IPS-15b (cell line): ENCODE data around the gene ZNF346.
"Not testable (repeated sequence)": the region's sequence is repeated elsewhere in the genome, so short reads cannot be mapped to it uniquely, and the experiment has no call there.

Experiments used
- H3K27me3 ChIP-seq: one replicate; pipeline ENCODE4 v1.6.1; 2013; ENCODE audit warnings: low read length; ENCODE audit not compliant: control insufficient read depth, insufficient read depth
- H3K36me3 ChIP-seq: one replicate; pipeline ENCODE4 v1.6.1; 2013; ENCODE audit warnings: low read length; ENCODE audit not compliant: control insufficient read depth, insufficient read depth
- H3K4me1 ChIP-seq: one replicate; pipeline ENCODE4 v1.6.1; 2013; ENCODE audit warnings: mild to moderate bottlenecking, low read length; ENCODE audit not compliant: control insufficient read depth, insufficient read depth
- H3K4me3 ChIP-seq: one replicate; pipeline ENCODE4 v1.5.1; 2013; ENCODE audit warnings: low read depth, low read length
- H3K9ac ChIP-seq: one replicate; pipeline ENCODE4 v1.6.1; 2013; ENCODE audit warnings: low read depth, mild to moderate bottlenecking, low read length
- H3K9me3 ChIP-seq: one replicate; pipeline ENCODE4 v1.6.1; 2013; ENCODE audit warnings: mild to moderate bottlenecking, low read length; ENCODE audit not compliant: control insufficient read depth, insufficient read depth

Gene ZNF346

DNA sequence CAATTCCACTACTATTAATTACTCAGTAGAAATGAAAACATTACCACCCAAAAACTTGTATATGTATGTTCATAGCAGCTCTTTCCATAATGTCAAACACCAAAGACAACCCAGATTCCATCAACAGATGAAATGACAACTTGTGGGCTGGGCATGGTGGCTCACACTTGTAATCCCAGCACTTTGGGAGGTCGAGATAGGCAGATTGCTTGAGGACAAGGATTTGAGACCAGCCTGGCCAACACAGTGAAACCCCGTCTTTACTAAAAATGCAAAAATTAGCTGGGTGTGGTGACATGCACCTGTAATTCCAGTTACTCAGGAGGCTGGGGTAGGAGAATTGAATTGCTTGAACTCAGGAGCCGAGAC lies 27.4 kb upstream of the ZNF346 start:
- no peaks in the 10 kb centered on the region for H3K36me3 ChIP-seq
- no peaks in the 10 kb centered on the region for H3K9me3 ChIP-seq
- no peak overlapping the region for H3K9ac ChIP-seq
- no peak overlapping the region for H3K4me3 ChIP-seq
- no peaks in the 10 kb centered on the region for H3K4me1 ChIP-seq
- H3K27me3 ChIP-seq, result no peaks in the 10 kb centered on the region

DNA sequence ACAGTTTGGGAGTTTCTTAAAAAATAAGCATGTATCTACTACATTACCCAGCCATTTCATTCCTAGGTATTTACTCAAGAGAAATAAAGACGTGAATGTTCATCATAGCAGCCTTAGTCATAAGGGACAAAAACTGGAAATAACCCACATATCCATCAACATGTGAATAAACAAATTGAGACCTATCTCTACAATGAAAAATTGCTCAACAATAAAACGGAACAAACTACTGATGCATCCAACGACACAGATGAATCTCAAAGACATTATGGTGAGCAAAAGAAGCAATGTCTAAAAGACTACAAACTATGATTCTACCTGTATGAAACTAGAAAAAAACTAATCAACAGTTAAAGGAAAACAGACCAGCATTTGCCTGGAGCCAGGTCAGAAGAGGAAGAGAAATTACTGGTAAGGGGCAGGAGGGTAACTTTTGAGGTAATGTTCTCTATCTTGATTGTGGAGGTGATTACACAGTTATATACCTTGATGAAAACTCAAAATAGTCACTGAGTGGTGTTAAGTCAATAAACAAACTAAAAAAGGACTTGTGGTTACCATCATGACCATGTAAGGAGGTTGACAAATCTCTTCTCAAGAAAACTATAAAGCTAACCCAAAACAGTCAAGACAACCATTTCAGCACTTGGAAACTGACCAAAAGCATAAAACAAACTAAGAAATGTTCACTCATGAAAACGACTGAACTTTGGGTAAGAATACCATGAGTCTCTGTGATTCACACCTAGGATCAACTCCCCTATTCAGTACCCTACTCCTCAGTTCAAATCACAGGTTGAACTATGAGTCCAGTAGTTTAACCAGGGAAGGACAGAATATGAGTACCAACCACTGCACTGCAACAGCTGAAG lies 26.4 kb upstream of the ZNF346 start:
- H3K4me3 ChIP-seq, result no peak overlapping the region
- H3K9me3 ChIP-seq, result no peaks in the 10 kb centered on the region
- no peaks in the 10 kb centered on the region for H3K4me1 ChIP-seq
- no peak overlapping the region for H3K9ac ChIP-seq
- H3K27me3 ChIP-seq, result no peaks in the 10 kb centered on the region
- no peaks in the 10 kb centered on the region for H3K36me3 ChIP-seq

DNA sequence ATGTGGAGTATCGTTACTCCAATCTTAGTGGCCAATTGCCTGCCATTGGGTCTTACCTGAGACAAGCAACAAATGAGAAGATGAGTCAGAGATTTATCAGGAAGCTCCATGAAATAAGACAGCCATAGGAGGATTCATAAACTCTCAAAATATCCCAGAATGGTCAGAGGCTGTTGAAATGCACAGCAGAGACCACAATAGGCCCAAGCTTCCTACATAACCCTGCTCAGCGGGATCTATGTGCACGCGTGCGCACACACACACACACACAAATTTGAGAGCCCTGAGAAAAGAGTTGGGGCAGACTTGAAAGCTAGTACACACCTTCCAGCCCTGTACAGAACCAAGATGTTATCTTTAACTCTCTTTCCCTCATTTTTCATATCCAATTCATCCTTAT lies 25.7 kb upstream of the ZNF346 start:
- Histone ChIP-seq H3K36me3 (no peaks in the 10 kb centered on the region), H3K27me3 (no peaks in the 10 kb centered on the region), H3K4me1 (no peaks in the 10 kb centered on the region), H3K9ac (no peak overlapping the region), H3K9me3 (no peaks in the 10 kb centered on the region), H3K4me3 (no peak overlapping the region)

DNA sequence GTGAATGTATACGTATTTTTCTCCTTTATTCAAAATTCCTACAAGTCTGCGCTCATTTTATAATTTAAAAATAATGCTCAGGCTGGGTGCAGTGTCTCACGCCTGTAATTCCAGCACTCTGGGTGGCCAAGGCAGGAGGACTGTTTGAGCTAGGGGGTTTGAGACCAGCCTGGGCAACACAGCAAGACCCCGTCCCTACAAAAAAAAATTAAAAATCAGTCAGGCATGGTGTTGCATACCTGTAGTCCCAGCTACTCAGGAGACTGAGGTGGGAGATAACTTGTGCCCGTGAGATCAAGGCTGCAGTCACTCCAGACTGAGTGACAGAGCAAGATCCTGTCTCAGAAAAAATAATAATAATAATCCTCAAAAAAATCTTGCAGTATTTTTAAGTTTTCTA lies 23.7 kb upstream of the ZNF346 start:
- no peaks in the 10 kb centered on the region for H3K9me3 ChIP-seq
- H3K27me3 ChIP-seq, result no peaks in the 10 kb centered on the region
- H3K9ac ChIP-seq, result no peak overlapping the region
- H3K4me1 ChIP-seq, result no peaks in the 10 kb centered on the region
- H3K4me3 ChIP-seq, result no peak overlapping the region
- H3K36me3 ChIP-seq, result no peaks in the 10 kb centered on the region

DNA sequence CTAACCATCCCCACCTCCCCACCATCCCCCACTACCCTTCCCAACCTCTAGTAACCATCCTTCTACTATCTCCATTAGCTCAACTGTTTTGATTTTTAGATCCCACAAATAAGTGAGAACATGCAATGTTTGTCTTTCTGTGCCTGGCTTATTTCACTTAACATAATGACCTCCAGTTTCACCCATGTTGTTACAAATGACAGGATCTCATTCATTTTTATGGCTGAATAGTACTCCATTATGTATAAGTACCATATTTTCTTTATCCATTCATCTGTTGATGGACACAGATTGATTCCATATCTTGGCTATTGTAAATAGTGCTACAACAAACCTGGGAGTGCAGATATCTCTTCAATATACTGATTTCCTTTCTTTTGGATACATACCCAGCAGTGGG lies 23.0 kb upstream of the ZNF346 start:
- H3K27me3 ChIP-seq, H3K4me1 ChIP-seq, H3K9ac ChIP-seq, H3K36me3 ChIP-seq, H3K4me3 ChIP-seq, H3K9me3 ChIP-seq: not testable (repeated sequence)

DNA sequence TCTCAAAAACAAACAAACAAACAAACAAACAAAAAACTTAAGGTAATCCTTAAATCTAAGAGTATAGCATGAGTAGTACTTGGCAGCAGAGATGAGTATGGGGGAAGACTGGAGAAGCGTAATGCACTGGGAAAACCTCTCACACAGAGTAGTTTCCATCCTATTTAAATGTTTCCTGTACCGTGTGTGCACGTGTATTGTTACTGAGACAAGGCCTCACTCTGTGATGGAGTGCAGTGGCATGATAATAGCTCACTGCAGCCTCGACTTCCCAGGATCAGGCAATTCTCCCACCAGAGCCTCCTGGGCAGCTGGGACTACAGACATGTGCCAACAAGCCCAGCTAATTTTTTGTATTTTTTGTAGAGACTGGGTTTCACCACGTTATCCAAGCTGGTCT lies 18.8 kb upstream of the ZNF346 start:
- Histone ChIP-seq H3K36me3 (no peaks in the 10 kb centered on the region), H3K27me3 (no peaks in the 10 kb centered on the region), H3K9me3 (no peaks in the 10 kb centered on the region), H3K4me1 (peaks cover 3% of the 10 kb centered on the region), H3K9ac (no peak overlapping the region), H3K4me3 (no peak overlapping the region)

DNA sequence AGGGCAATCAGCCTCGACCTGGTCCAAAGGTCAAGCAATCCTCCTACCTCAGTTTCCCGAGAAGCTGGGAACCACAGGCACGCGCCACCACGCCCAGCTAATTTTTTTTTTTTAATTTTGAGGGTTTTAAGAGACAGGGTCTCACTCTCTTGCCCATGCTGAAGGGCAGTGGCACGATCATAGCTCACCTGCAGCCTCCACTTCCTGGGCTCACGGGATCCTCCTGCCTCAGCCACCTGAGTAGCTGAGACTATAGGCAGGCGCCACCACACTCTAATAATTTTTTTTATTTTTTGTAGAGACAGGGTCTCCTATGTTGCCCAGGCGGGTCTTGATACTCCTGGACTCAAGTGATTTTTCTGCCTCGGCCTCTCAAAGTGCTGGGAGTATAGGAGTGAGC lies 17.5 kb upstream of the ZNF346 start:
- peak overlapping the region; percentile 45 for H3K4me3 ChIP-seq
- no peaks in the 10 kb centered on the region for H3K36me3 ChIP-seq
- H3K27me3 ChIP-seq, result no peaks in the 10 kb centered on the region
- no peaks in the 10 kb centered on the region for H3K9me3 ChIP-seq
- H3K4me1 ChIP-seq, result peaks cover 3% of the 10 kb centered on the region
- no peak overlapping the region for H3K9ac ChIP-seq

DNA sequence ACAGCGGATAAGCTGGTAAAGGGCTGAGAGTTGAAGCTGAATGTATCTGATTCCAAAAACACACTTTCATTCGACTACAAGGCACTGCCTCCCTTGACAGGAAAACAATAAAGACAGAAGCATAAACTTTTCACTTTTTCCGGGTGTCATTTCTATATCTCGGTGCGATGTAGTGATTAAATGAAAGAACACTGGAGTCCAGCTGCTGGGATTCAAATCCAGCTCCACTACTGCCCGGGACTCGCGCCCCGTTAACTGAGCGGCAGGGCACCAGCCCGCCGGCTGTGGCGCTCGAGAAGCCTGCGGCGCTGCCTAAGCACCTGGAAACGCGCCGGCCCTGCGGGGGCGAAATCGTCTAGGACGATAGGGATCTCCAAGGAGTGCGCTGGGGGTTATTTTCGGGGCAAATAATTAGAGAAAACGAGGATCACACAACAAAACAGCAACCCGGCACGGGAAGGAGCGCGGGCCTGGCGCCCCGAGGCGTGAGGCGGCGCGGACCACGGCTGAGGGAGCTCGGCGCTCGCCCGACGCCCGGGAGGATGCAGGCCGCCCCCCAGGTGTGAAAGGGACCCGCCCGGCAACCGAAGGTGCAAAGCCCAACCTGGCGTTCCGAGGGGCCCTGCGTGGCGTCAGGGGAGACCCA lies 16.8 kb upstream of the ZNF346 start:
- Histone ChIP-seq H3K4me1 (peaks cover 3% of the 10 kb centered on the region), H3K4me3 (peak overlapping the region; percentile 45), H3K9ac (peak overlapping the region; percentile 87), H3K36me3 (no peaks in the 10 kb centered on the region), H3K27me3 (no peaks in the 10 kb centered on the region), H3K9me3 (no peaks in the 10 kb centered on the region)

DNA sequence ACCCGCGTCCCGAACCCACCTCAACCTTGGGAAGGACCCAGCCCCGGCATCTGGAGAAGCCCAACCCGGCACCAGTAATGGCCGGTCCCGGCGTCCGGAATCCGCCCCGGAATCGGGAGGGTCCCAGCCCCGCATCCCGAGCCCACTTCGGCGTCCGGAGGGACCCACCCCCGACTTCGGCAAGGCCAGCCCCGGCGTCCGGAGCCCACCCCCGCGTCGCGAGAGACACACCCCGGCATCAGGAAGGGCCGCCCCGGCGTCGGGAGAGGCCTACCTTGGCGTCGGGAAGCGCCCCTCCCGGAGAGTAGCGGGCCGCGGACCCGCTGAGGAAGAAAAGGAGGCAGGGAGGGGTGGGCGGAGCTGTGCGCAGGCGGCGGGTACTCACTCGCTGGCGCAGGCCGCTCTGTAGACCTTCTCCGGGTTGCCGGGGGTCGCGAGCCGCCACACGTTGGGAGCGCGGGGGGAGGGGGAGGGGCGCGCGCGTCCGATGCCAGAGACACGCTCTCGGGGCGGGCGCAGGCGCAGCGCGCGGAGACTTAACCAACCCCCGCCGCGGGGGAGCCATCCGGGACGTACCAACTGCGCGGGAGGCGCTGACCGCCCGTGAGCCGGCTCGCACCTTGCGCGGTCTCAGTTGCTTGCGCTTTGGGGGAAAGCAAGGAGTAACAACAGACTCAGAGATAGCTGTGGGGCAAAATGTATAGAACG lies 16.1 kb upstream of the ZNF346 start, which contains the start of gene UIMC1:
Gene UIMC1, minus strand, starts transcription at position 515 of the 708 bp plus-strand sequence. CDS start 24,164 bp downstream, outside the sequence.
- H3K36me3 ChIP-seq, result no peaks in the 10 kb centered on the region

DNA sequence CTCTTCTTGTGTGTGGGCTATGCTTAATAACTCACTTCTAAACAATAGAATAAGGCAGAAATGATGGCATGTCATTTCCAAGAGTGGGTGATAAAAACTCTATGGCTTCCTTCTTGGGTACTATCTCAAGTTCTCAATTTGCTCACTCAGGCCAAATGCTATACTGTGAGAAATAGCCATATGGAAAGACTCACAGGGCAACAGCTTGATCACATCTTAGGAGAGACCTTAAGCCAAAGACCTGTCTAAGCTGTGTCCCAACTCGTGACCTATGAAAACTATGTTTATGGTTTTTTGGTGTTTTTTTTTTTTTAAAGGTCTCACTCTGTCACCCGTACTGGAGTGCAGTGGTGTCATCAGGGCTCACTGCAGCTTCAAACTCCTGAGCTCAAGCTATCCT lies 13.8 kb upstream of the ZNF346 start:
- Histone ChIP-seq H3K9me3 (no peaks in the 10 kb centered on the region), H3K27me3 (no peaks in the 10 kb centered on the region), H3K4me1 (peaks cover 3% of the 10 kb centered on the region), H3K9ac (no peak overlapping the region), H3K36me3 (no peaks in the 10 kb centered on the region), H3K4me3 (no peak overlapping the region)

More for the DNA sequence above, 16.1 kb upstream of the ZNF346 start, which contains the start of gene UIMC1:
- H3K4me3 ChIP-seq, result peak within 1 kb of the TSS; percentile 45
- peaks cover 3% of the 10 kb centered on the region for H3K4me1 ChIP-seq
- H3K9me3 ChIP-seq, result no peaks in the 10 kb centered on the region
- H3K27me3 ChIP-seq, result no peaks in the 10 kb centered on the region
- peak within 1 kb of the TSS; percentile 87 for H3K9ac ChIP-seq

DNA sequence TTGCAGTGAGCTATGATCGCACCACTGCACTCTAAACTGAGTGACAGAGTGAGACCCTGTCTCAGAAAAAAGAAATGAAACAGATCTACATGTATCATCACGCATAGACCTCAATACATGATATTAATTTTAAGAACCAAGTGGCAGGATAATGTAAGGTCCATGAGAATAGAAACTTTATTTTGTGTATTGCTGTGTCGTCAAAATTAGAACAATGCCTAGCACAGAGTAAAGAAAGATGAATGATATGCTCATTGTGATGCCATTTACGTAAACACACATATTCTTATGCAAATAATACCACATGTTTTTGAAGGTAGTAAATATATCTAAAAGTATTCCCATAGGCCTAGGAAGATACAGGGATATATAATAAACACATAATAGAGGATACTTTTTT lies 12.3 kb upstream of the ZNF346 start:
- Histone ChIP-seq H3K4me1 (no peaks in the 10 kb centered on the region), H3K27me3 (no peaks in the 10 kb centered on the region), H3K36me3 (no peaks in the 10 kb centered on the region), H3K9ac (no peak overlapping the region), H3K4me3 (no peak overlapping the region), H3K9me3 (no peaks in the 10 kb centered on the region)
